Thymus (tissue), 11 donors: ENCODE measurements around the gene KCTD13. TPM values are rescaled to one million over a fixed set of nuclear protein-coding genes. Genes with fewer than 3 reads are reported as not detected.
"Not testable (repeated sequence)": the region's sequence is repeated elsewhere in the genome, so short reads cannot be mapped to it uniquely, and the experiment has no call there.

Experiments used
- DNase-seq, 9 donors: peaks; one replicate each; pipeline ENCODE4 v3.0.0-alpha.2; 2013; ENCODE audit warnings: low spot score in 9 of 9, low read depth in 6 of 9, missing footprints in 1 of 9
- H3K27ac ChIP-seq, 2 donors: one replicate each; pipeline ENCODE4 v1.5.1; 2013; ENCODE audit warnings: control low read depth in 1 of 2, low read depth in 1 of 2, low read length in 1 of 2, mild to moderate bottlenecking in 1 of 2, moderate library complexity in 1 of 2
- H3K27me3 ChIP-seq, 2 donors: one replicate each; pipeline ENCODE4 v1.5.1; 2013; ENCODE audit warnings: low read length in 1 of 2; ENCODE audit not compliant: control insufficient read depth in 2 of 2, insufficient read depth in 1 of 2
- H3K36me3 ChIP-seq, 2 donors: one replicate each; pipeline ENCODE4 v1.5.1; 2013; ENCODE audit warnings: low read length in 1 of 2, mild to moderate bottlenecking in 1 of 2, moderate library complexity in 1 of 2; ENCODE audit not compliant: control insufficient read depth in 2 of 2, insufficient read depth in 2 of 2
- H3K4me1 ChIP-seq, 2 donors: one replicate each; pipeline ENCODE4 v1.5.1; 2013; ENCODE audit warnings: low read length in 2 of 2; ENCODE audit not compliant: control insufficient read depth in 2 of 2, insufficient read depth in 2 of 2
- H3K4me3 ChIP-seq, 2 donors: one replicate each; pipeline ENCODE4 v1.5.1; 2013; ENCODE audit warnings: low read length in 2 of 2, control low read depth in 1 of 2, mild to moderate bottlenecking in 1 of 2
- H3K9me3 ChIP-seq, 2 donors: one replicate each; pipeline ENCODE4 v1.5.1; 2013; ENCODE audit warnings: low read length in 1 of 2, mild to moderate bottlenecking in 1 of 2; ENCODE audit not compliant: control insufficient read depth in 2 of 2, insufficient read depth in 1 of 2
- WGBS: extraction: QIAGEN DNeasy Blood & Tissue Kit; methylation state at CpG from one replicate; pipeline ENCODE4 v1.1.7; 2013; 5-methylcytosine and 5-hydroxymethylcytosine counted together
- polyA plus RNA-seq: library from polyadenylated mRNA; stranded (reverse); fragments of 200-250 nt; gene quantifications from one replicate; pipeline ENCODE4 v1.2.3, GENCODE V29; 2013
- total RNA-seq: library from RNA; stranded (reverse); fragments of 120-200 nt; gene quantifications from one replicate; pipeline ENCODE4 v1.2.4, GENCODE V29; 2013
- donor health status: healthy.

The KCTD13 gene
- total and polyA plus RNA-seq, 2 donors: 4.4 to 16.9 TPM

DNA sequence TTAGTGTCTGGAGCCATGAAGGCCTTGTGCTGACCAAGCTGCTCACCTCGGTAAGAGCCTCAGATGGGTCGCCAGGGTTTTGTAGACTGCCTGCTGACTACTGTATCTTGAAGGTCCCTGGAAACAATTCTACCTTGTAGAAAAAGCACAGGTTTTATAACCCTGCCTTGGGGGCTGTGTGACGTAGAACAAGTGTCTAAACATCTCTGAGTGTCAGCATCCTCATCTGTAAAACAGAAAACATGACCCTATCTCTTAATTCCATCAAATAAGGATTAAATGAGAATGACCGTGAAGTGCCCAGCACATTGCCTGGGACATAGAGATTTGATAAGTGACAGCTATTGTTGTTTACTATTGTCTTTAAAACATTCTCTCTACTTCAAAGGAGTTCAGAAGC, 42.2 kb upstream of the KCTD13 start:
- WGBS: 96% methylated on average over 4 of the region's 4 CpGs
- Histone ChIP-seq H3K27me3 (no peaks in the 10 kb centered on the region), H3K9me3 (peaks cover 0 to 3% of the 10 kb centered on the region in 2 donors), H3K4me3 (no peak overlapping the region), H3K27ac (no peak overlapping the region), H3K4me1 (peaks cover under 1 to 8% of the 10 kb centered on the region in 2 donors), H3K36me3 (peaks cover 15 to 23% of the 10 kb centered on the region in 2 donors)
- no peak for DNase-seq

- Histone ChIP-seq H3K36me3 (peaks cover 6 to 8% of the 10 kb centered on the region in 2 donors), H3K27ac (peak overlapping the region; percentile 13 to 73), H3K4me3 (peak overlapping the region; percentile 48 to 77), H3K27me3 (no peaks in the 10 kb centered on the region), H3K4me1 (peaks cover 12 to 18% of the 10 kb centered on the region in 2 donors), H3K9me3 (no peaks in the 10 kb centered on the region)
- WGBS: 97% methylated on average over 14 of the region's 14 CpGs
- no peak for DNase-seq
Measured at GRCh38 chr16:29963021-29963743, 37.2 kb upstream of the KCTD13 start.

- Histone ChIP-seq H3K27ac (peak overlapping the region; percentile 73 to 81), H3K9me3 (no peaks in the 10 kb centered on the region), H3K4me1 (peaks cover 12 to 18% of the 10 kb centered on the region in 2 donors), H3K4me3 (peak overlapping the region; percentile 48 to 77), H3K36me3 (peaks cover 2 to 4% of the 10 kb centered on the region in 2 donors), H3K27me3 (no peaks in the 10 kb centered on the region)
- WGBS: 12% methylated on average over 18 of the region's 18 CpGs
- peak in 1 of 9 donors; percentile 34 for DNase-seq
Measured at GRCh38 chr16:29962344-29962994, 36.4 kb upstream of the KCTD13 start.

- DNase-seq: peak; percentile 72 to 97 (median 93)
- peaks cover 2 to 4% of the 10 kb centered on the region in 2 donors for H3K36me3 ChIP-seq
- WGBS: under 1% methylated on average over 75 of the region's 75 CpGs
- H3K27ac ChIP-seq: peak within 1 kb of the TSS; percentile 73 to 81
- no peaks in the 10 kb centered on the region for H3K9me3 ChIP-seq
- peak within 1 kb of the TSS; percentile 48 to 77 for H3K4me3 ChIP-seq
- H3K4me1 ChIP-seq: peaks cover 12 to 18% of the 10 kb centered on the region in 2 donors
- no peaks in the 10 kb centered on the region for H3K27me3 ChIP-seq
Measured at GRCh38 chr16:29961479-29962343, 35.7 kb upstream of the KCTD13 start, which contains the start of gene TMEM219. TMEM219 (plus strand) TSS chr16:29962079; CDS start chr16:29963144, 1,065 bp downstream.

GRCh38 chr16:29961127-29961478, 35.1 kb upstream of the KCTD13 start:
- WGBS: 77% methylated on average over 10 of the region's 10 CpGs
- Histone ChIP-seq H3K9me3 (no peaks in the 10 kb centered on the region), H3K36me3 (peaks cover 2 to 4% of the 10 kb centered on the region in 2 donors), H3K27ac (peak overlapping the region; percentile 53 to 81), H3K4me1 (peaks cover 12 to 18% of the 10 kb centered on the region in 2 donors), H3K27me3 (no peaks in the 10 kb centered on the region), H3K4me3 (peak overlapping the region; percentile 48 to 70)
- DNase-seq: no peak

DNA sequence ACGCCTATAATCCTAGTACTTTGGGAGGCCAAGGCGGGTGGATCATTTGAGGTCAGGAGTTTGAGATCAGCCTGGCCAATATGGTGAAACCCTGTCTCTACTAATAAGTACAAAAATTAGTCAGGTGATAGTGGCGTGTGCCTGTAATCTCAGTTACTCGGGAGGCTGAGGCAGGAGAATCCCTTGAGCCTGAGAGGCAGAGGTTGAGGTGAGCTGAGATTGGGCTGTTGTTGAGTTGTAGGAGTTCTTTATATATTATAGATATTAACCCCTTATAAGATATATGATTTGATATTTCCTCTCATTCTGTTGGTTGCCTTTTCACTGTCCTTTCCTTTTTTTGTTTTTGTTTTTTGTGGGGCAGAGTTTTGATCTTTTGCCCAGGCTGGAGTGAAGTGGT, 33.8 kb upstream of the KCTD13 start:
- H3K4me1 ChIP-seq: peaks cover 12 to 18% of the 10 kb centered on the region in 2 donors
- not testable (repeated sequence) for H3K27ac ChIP-seq, H3K9me3 ChIP-seq, H3K36me3 ChIP-seq, H3K27me3 ChIP-seq, H3K4me3 ChIP-seq, DNase-seq
- 95% methylated on average over 4 of the region's 4 CpGs for WGBS

DNA sequence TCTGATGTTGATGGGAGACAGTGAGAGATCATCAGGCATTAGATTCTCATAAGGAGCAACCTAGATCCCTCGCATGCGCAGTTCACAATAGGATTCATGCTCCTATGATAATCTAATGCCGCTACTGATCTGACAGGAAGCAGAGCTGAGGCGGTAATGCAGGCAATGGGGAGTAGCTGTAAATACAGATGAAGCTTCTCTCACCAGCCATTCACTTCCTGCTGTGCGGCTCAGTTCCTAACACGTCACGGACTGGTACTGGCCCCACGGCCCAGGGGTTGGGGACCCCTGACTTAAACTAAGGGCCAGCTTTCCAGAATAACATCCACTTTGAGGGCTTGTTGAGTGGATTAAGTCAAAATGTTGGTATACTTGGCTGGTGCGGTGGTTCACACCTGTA, 33.3 kb upstream of the KCTD13 start:
- DNase-seq: peak in 1 of 9 donors; percentile 12
- Histone ChIP-seq H3K27ac (no peak overlapping the region), H3K36me3 (no peaks in the 10 kb centered on the region), H3K4me3 (no peak overlapping the region), H3K4me1 (peaks cover 12 to 18% of the 10 kb centered on the region in 2 donors), H3K9me3 (no peaks in the 10 kb centered on the region), H3K27me3 (no peaks in the 10 kb centered on the region)
- WGBS: 90% methylated on average over 9 of the region's 9 CpGs

- no peaks in the 10 kb centered on the region for H3K36me3 ChIP-seq
- H3K9me3 ChIP-seq: no peaks in the 10 kb centered on the region
- H3K4me1 ChIP-seq: peaks cover 12 to 18% of the 10 kb centered on the region in 2 donors
- WGBS: 97% methylated on average over 5 of the region's 5 CpGs
- DNase-seq: no peak
- no peak overlapping the region for H3K4me3 ChIP-seq
- no peaks in the 10 kb centered on the region for H3K27me3 ChIP-seq
- no peak overlapping the region for H3K27ac ChIP-seq
Measured at GRCh38 chr16:29958756-29959155, 32.7 kb upstream of the KCTD13 start.
